K562 (cell line): ENCODE data around the gene TAF12. TPM values are rescaled to one million over a fixed set of nuclear protein-coding genes. Genes with fewer than 3 reads are reported as not detected.

Experiments used
- CBX3 ChIP-seq, 2 experiments: IDR thresholded peaks; 1 replicate in 1 of 2; 2 replicates in 1 of 2; pipeline ENCODE4 v1.6.1; 2012; ENCODE audit warnings: inconsistent platforms in 2 of 2, low read length in 2 of 2, borderline replicate concordance in 1 of 2, control low read depth in 1 of 2
- DLX4 ChIP-seq: fragments of 250-450 bp; sonication (Bioruptor Pico); IDR thresholded peaks from 2 replicates; pipeline ENCODE4 v1.6.1; 2021; ENCODE audit warnings: mild to moderate bottlenecking
- E2F5 ChIP-seq: sonication (generic); formaldehyde crosslinking; IDR thresholded peaks from 2 replicates; pipeline ENCODE4 v1.8.0; 2022; ENCODE audit warnings: mild to moderate bottlenecking, missing genetic modification reagents
- ID3 ChIP-seq, 2 experiments: fragments of 250-450 bp in 1 of 2; fragments of 450-650 bp in 1 of 2; sonication (Bioruptor Pico) in 1 of 2; IDR thresholded peaks; 2 replicates each; pipeline versions ENCODE4 v1.6.1 to v1.8.0; 2016 to 2021; ENCODE audit warnings: mild to moderate bottlenecking in 2 of 2, moderate library complexity in 2 of 2, missing compliant biosample characterization in 1 of 2, missing genetic modification characterization in 1 of 2
- RBM34 ChIP-seq: fragments of 200-400 bp; formaldehyde crosslinking; IDR thresholded peaks from 2 replicates; pipeline ENCODE4 v1.6.1; 2018; ENCODE audit warnings: low read length, borderline replicate concordance; ENCODE audit not compliant: insufficient read depth
- ZBTB17 ChIP-seq: fragments of 450-650 bp; formaldehyde crosslinking; IDR thresholded peaks from 2 replicates; pipeline ENCODE4 v1.4.0; 2020; ENCODE audit warnings: mild to moderate bottlenecking
- ZC3H11A ChIP-seq: IDR thresholded peaks from 2 replicates; pipeline ENCODE4 v1.6.1; 2012; ENCODE audit warnings: low read depth, low read length, improper control_type of control experiment
- ZNF24 ChIP-seq: fragments of 450-650 bp; IDR thresholded peaks from 2 replicates; pipeline ENCODE4 v1.6.1; 2016
- ZNF354B ChIP-seq: fragments of 250-450 bp; sonication (Bioruptor Pico); IDR thresholded peaks from 2 replicates; pipeline ENCODE4 v1.4.0; 2020
- ZNF436 ChIP-seq: fragments of 250-450, 450-650 bp; sonication (Bioruptor Pico); formaldehyde crosslinking; IDR thresholded peaks from 2 replicates; pipeline ENCODE4 v1.7.0; 2020; ENCODE audit warnings: mild to moderate bottlenecking
- ZNF584 ChIP-seq: fragments of 200-800 bp; sonication (Bioruptor generic); IDR thresholded peaks from 2 replicates; pipeline ENCODE4 v1.6.1; 2016; ENCODE audit warnings: low read depth, mild to moderate bottlenecking, missing genetic modification characterization, missing compliant biosample characterization
- ZNF764 ChIP-seq: fragments of 250-450 bp; sonication (Bioruptor Pico); IDR thresholded peaks from 2 replicates; pipeline ENCODE4 v1.4.0; 2020; ENCODE audit warnings: low read depth, mild to moderate bottlenecking, moderate library complexity
- polyA plus RNA-seq, 8 experiments: library from polyadenylated mRNA; depleted of rRNA in 4 of 8; stranded (reverse) in 5 of 8; unstranded in 3 of 8; fragments of >200 nt; fragmentation: Nextera tagmentation in 2 of 8; fragmentation: Illumina TruSeq in 1 of 8; extraction: Ambion mirVana in 2 of 8; extraction: Trizol in 1 of 8; gene quantifications; 2 replicates each; pipeline versions ENCODE4 v1.2.1 to v1.2.3, GENCODE V29; 2011 to 2014; ENCODE audit warnings: inconsistent platforms in 1 of 8, missing spikeins in 1 of 8
- total RNA-seq, 7 experiments: library from RNA; depleted of rRNA in 6 of 7; stranded (reverse); fragments of >200 nt in 6 of 7; fragmentation: Illumina TruSeq in 2 of 7; extraction: Trizol in 2 of 7; gene quantifications; 2 replicates each; pipeline versions ENCODE4 v1.2.1 to v1.2.3, GENCODE V29; 2011 to 2021; ENCODE audit warnings: low replicate concordance in 1 of 7
- TF ChIP-seq, protein P1 (sequence below), 2 experiments: fragments of 450-650 bp in 1 of 2; IDR thresholded peaks; 2 replicates each; pipeline ENCODE4 v1.6.1; 2011 to 2017; ENCODE audit warnings: low read depth in 2 of 2, antibody characterized with exemption in 1 of 2, borderline replicate concordance in 1 of 2, low read length in 1 of 2, mild to moderate bottlenecking in 1 of 2, mixed read lengths in 1 of 2; ENCODE audit not compliant: control insufficient read depth in 1 of 2
- TF ChIP-seq, protein P2 (sequence below): fragments of 250-450 bp; sonication (Bioruptor Pico); IDR thresholded peaks from 2 replicates; pipeline ENCODE4 v1.5.0; 2022; ENCODE audit warnings: mild to moderate bottlenecking

TAF12 gene
- total and polyA plus RNA-seq, 9 of the 15 experiments (the other 6 are each of a cell fraction or from before 2014, with no cell fraction given): 31.6 to 89.0 (median 50.5) TPM

DNA sequence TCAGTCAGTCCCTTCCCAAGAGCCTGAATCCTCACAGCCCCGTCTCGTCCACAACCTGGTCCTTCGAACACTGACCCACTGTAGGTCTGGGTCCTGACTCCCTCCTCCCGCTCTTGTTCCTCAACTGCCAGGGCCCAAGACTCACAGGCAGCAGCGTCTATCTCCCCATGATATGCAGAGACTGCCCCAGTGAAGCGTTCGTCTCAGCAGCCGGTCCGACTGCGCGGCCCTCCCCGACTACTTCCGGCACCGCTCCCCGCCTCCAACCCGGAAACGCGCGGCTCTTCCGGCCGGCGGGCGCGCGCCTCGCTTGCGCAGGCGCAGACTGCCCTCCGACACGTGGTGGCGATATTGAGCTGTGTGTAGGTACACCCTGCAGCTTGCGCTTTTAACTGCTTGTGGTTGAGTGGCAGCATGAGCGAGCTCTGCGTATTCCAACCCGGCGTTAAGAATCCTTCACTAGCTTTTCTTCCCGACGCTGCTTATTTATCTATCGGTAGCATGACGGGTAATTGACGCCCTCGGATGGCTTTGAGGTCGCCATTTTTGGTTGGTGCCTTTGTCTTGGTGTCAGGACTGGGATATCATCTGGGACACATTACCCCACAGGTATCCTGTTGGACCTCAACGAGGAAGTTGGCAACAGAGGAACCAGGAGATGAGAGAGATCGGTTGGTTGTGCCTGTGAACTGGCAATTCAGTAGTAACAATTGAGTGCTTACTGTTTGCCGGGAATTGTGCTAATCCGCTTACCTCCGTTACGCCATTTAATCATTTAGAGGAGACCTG, at the start of gene TAF12 (continued):
- TF ChIP-seq, protein P1, sequence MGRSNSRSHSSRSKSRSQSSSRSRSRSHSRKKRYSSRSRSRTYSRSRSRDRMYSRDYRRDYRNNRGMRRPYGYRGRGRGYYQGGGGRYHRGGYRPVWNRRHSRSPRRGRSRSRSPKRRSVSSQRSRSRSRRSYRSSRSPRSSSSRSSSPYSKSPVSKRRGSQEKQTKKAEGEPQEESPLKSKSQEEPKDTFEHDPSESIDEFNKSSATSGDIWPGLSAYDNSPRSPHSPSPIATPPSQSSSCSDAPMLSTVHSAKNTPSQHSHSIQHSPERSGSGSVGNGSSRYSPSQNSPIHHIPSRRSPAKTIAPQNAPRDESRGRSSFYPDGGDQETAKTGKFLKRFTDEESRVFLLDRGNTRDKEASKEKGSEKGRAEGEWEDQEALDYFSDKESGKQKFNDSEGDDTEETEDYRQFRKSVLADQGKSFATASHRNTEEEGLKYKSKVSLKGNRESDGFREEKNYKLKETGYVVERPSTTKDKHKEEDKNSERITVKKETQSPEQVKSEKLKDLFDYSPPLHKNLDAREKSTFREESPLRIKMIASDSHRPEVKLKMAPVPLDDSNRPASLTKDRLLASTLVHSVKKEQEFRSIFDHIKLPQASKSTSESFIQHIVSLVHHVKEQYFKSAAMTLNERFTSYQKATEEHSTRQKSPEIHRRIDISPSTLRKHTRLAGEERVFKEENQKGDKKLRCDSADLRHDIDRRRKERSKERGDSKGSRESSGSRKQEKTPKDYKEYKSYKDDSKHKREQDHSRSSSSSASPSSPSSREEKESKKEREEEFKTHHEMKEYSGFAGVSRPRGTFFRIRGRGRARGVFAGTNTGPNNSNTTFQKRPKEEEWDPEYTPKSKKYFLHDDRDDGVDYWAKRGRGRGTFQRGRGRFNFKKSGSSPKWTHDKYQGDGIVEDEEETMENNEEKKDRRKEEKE (IDR thresholded peaks at IDR 0.05; ENCODE audit: borderline replicate concordance in 1 of 2, control insufficient read depth in 1 of 2, low read depth in 2 of 2, low read length in 1 of 2): peak; percentile 40 to 94; a peak in 2 of 4 replicates
- no peak for TF ChIP-seq ZNF354B (CRISPR knock-in tag)
- TF ChIP-seq ZNF436 (CRISPR knock-in tag): 0 out of 2 replicates have a peak, but pooled peaks have one; percentile 60
- TF ChIP-seq, protein P2, sequence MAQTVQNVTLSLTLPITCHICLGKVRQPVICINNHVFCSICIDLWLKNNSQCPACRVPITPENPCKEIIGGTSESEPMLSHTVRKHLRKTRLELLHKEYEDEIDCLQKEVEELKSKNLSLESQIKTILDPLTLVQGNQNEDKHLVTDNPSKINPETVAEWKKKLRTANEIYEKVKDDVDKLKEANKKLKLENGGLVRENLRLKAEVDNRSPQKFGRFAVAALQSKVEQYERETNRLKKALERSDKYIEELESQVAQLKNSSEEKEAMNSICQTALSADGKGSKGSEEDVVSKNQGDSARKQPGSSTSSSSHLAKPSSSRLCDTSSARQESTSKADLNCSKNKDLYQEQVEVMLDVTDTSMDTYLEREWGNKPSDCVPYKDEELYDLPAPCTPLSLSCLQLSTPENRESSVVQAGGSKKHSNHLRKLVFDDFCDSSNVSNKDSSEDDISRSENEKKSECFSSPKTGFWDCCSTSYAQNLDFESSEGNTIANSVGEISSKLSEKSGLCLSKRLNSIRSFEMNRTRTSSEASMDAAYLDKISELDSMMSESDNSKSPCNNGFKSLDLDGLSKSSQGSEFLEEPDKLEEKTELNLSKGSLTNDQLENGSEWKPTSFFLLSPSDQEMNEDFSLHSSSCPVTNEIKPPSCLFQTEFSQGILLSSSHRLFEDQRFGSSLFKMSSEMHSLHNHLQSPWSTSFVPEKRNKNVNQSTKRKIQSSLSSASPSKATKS (CRISPR knock-in tag): no peak
- TF ChIP-seq ZBTB17: no peak; the same call in 1 of the 2 replicates
- no peak for TF ChIP-seq DLX4 (CRISPR knock-in tag)
- no peak for TF ChIP-seq ZNF584 (CRISPR knock-in tag)
- TF ChIP-seq E2F5 (CRISPR knock-in tag): 0 out of 2 replicates have a peak, but pooled peaks have one; percentile 86
- TF ChIP-seq ZNF24: peak; percentile 37; the same call in 1 of the 2 replicates
- TF ChIP-seq RBM34: no peak
- TF ChIP-seq CBX3 (IDR thresholded peaks at IDR 0.05; ENCODE audit: borderline replicate concordance in 1 of 2, low read length in 2 of 2): peak in 1 of 2 experiments; percentile 89; a peak in 2 of 3 replicates
- TF ChIP-seq ID3 (CRISPR knock-in tag; IDR thresholded peaks at IDR 0.05): no peak
- TF ChIP-seq ID3 (tag; IDR thresholded peaks at IDR 0.05): peak; percentile 27; the same call in 1 of the 2 replicates
- TF ChIP-seq ZNF764: 0 out of 2 replicates have a peak, but pooled peaks have one; percentile 2
- TF ChIP-seq ZC3H11A: no peak
